Activated T-cell treated with anti-CD3 and anti-CD28 coated beads for 24 hours (primary cell): ENCODE data around the gene HPS6.

Source experiments
- DNase-seq: peaks from one replicate; pipeline ENCODE4 v3.0.0-alpha.2; 2020; ENCODE audit warnings: low read depth

Gene HPS6

GRCh38 chr10:102069071-102069470 lies 3.9 kb downstream of the HPS6 start:
- no peak for DNase-seq

DNA sequence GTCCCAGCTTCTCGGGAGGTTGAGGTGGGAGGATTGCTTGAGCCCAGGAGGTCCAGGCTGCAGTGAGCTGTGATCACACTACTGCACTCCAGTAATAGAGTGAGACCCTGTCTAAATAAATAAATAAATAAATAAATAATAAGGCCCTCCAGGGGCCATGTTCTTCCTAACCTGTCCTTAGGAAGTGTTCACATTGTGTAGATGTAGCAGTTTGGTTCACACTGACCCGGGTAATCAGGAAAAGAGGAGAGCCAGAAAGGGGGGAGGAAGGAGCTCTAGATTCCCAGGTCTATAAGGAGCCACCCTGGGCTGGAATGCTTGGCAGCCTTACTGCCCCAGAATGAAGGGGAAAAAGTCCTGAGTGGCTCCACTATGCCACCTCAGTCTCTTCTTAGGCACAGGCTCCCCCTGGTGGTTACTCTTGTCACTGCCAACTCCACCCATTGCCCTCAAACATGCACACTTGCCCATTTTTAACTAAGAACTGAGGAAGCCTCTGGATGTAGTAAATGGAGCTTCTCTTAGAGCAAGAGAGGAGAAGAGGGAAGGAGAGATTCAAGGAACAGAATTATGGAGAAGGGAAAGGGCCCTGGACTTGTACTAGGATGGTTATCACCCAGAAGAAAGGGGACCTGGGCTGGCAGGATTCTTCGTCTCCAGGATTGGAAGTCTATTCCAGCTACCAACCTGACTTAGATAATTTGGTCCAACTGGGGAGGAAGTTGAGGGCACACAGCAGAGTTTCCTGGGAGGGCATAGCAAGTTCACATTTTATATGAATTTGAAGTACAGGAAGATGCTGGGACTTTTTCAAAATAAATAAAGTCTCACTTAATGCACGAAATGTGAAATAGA lies 7.8 kb downstream of the HPS6 start:
- DNase-seq: peak; percentile 69

DNA sequence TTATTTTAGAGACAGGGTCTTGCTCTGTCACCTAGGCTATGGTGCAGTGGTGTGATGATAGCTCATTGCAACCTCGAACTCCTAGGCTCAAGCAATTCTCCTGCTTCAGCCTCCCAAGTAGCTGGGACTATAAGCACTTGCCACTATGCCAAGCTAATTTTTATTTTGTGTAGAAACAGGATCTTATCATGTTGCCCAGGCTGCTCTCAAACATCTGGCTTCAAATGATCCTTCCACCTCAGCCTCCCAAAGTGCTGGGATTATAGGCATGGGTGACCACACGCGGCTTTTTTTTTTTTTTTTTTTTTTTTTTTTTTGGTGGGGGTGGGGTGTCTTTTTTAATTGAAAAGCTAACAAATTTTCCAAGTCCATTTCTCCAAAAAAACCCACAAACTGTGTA lies 18.4 kb downstream of the HPS6 start:
- DNase-seq: no peak

DNA sequence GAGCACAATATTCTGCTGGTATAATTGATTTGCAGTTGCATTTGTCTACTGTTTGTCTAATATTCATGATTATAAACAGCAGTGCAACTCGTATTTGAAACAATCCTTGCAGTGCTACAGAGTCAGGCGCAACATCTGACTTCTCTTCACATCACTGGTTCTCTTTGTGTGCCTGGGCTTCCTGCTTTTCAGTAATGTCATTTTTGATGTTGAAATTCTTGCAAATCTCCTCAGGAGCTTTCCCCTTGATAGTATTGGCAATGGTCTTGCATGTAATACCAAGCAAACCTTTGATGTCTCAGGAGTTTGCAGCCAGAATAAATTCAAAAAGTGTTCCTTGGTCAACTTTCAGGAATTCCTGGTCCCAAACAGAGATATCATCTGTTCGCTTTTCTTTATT lies 20.2 kb downstream of the HPS6 start:
- no peak for DNase-seq

GRCh38 chr10:102086196-102086595 lies 21.0 kb downstream of the HPS6 start:
- no peak for DNase-seq

- no peak for DNase-seq
These were observed 25.6 kb downstream of the HPS6 start for GRCh38 chr10:102090772-102091171.

GRCh38 chr10:102096449-102096848 lies 31.3 kb downstream of the HPS6 start:
- no peak for DNase-seq

DNA sequence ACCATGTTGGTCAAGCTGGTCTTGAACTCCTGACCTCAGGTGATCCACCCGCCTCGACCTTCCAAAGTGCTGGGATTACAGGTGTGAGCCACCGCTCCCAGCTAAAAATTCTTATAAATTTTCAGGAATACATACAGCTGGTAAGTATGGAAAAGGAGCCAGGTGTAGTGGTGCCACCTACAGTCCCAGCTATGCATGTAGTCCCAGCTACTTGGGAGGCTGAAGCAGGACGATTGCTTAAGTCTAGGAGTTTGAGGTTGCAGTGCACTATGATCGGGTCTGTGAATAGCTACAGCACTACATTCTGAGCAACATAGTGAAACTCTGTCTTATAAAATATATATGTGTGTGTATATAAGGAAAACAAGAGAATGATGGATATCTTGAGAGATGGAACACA lies 36.0 kb downstream of the HPS6 start:
- no peak for DNase-seq

- no peak for DNase-seq
These were observed 37.3 kb downstream of the HPS6 start for GRCh38 chr10:102102421-102102820.

DNA sequence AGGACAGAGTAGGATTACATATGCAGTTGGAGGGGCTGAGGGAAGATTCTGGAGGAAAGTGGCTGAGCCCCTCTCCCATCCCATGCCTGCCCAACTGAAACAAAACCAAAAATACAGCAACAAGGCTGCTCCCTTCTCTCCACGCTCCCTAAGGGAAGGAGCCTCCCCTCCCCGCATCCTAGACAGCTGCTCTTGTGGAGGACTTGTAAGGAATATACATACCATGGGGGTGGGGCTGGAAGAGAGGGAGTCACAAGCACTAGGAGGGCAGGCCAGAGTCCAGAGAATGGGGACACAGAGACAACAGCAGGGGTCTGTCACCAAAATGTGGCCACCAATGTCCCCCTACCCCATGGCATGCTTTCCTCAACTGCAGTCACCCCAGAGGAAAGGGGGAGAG lies 41.8 kb downstream of the HPS6 start:
- DNase-seq: no peak

GRCh38 chr10:102109166-102110116 lies 44.3 kb downstream of the HPS6 start:
- no peak for DNase-seq

- no peak for DNase-seq
These were observed 46.1 kb downstream of the HPS6 start for GRCh38 chr10:102111276-102111675.

DNA sequence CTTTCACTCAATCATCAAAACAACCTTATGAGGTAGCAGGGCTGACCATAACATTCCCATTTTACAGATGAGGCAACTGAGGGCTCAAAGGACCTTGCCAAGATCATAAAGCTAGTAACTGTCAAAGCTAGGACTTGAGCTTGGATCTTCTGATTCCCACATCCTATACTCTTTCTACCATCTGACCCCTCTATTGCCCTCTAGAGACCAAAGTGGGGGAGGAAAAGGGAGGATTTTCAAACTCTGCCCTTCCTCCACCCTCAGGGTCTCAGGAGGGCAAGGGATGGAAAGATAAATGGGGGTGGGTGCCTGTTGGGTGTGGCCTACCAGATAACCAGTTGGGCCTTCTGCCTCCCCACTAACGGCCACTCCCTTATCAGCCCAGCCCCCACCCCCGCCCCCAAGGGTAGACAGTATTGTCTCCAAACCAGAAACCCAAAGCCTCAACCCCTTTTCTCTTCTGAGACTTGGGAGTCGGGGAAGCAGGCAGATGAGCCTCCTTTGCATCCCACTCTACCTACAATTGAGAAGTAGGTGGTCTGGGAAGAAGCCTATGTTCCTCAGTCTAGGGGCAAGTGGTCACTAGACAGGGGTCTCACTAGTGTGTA lies 47.2 kb downstream of the HPS6 start:
- no peak for DNase-seq

DNA sequence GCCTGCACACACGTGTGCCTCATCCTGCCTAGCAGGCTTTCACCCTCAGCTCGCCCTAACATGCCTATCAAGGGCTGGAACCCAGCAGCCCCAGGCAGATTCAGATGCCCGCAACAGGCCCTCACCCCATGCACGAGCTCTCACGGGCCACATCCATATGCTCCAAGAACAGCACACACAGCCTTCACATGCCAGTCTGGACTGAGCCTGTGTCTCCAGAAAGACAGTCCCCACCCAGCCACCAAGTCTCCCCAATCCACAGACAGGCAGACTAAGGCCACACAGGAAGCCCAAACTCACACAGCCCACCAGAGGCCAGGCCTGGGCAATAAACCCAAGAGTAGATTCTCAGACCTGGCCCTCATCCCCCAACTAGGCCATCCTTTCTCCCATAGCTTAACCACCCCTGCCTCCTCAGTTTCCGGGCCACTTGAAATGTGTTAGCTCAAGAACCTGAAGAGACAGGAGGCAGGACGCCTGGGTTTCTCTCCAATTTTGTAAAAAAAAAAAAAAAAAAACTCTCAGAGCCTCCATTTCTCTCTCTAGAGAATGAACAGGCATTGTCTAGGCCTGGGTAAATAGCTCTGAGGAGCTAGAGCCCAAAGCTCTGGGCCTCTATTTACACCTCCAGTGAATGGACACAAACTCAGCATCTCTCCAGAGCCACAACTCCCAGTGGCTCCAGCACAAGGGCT lies 48.3 kb downstream of the HPS6 start:
- no peak for DNase-seq

- no peak for DNase-seq
These were observed 49.1 kb downstream of the HPS6 start for GRCh38 chr10:102113956-102114857.

GRCh38 chr10:102114861-102115618 lies 49.9 kb downstream of the HPS6 start:
- peak; percentile 82 for DNase-seq

- DNase-seq: no peak
These were observed 50.6 kb downstream of the HPS6 start for GRCh38 chr10:102115775-102116174.

DNA sequence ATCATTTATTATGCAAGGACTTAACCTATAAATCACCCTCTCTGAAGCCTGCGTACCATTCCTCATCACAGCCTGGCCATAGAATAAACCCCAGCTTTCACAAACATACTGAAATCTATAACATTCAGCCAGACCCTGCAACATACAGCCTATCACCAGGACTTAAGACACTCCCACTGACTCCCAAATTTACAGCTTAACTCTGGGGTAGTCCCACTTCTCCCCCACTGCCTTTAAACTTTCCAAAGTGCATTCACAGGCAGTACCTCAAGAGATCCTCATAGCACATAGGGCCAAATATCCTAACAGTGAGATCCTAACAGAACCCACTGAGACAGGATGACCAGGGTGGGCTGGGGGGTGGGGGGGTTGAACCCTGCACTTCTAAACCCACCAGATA lies 51.5 kb downstream of the HPS6 start:
- DNase-seq: no peak
